BLaER1 treated with 17β-estradiol and CSF1 and Interleukin-3, amounts not matched to agents 10 nM and 100 nM (cell line): Measurements from ENCODE around the gene USP17L30.
A peak's percentile ranks its signal among the peaks of the same experiment; 100 is the strongest.
"Not testable (repeated sequence)": the region's sequence is repeated elsewhere in the genome, so short reads cannot be mapped to it uniquely, and the experiment has no call there.

Experiments
- H3K27ac ChIP-seq, 11 experiments: shearing (Covaris generic); formaldehyde crosslinking; 2 replicates each; pipeline ENCODE4 v1.8.1; 2022
- H3K27me3 ChIP-seq, 11 experiments: shearing (Covaris generic); formaldehyde crosslinking; 2 replicates each; pipeline ENCODE4 v1.8.1; 2022
- H3K36me3 ChIP-seq, 11 experiments: shearing (Covaris generic); formaldehyde crosslinking; 2 replicates each; pipeline ENCODE4 v1.8.1; 2022
- H3K4me1 ChIP-seq, 10 experiments: shearing (Covaris generic); formaldehyde crosslinking; 2 replicates each; pipeline ENCODE4 v1.8.1; 2022
- H3K4me2 ChIP-seq, 11 experiments: shearing (Covaris generic); formaldehyde crosslinking; 2 replicates each; pipeline ENCODE4 v1.8.1; 2022
- H3K4me3 ChIP-seq, 10 experiments: shearing (Covaris generic); formaldehyde crosslinking; 2 replicates each; pipeline ENCODE4 v1.8.1; 2022
- H3K9ac ChIP-seq, 11 experiments: shearing (Covaris generic); formaldehyde crosslinking; 2 replicates each; pipeline ENCODE4 v1.8.1; 2022
- H3K9me3 ChIP-seq, 11 experiments: shearing (Covaris generic); formaldehyde crosslinking; replicated peaks in 1 of 11; 2 replicates each; pipeline ENCODE4 v1.8.1; 2022
- H4K20me1 ChIP-seq, 11 experiments: shearing (Covaris generic); formaldehyde crosslinking; 2 replicates each; pipeline ENCODE4 v1.8.1; 2022
- Cebpa-rat ChIP-seq, 11 experiments: shearing (Covaris generic); IDR thresholded peaks; 2 replicates each; pipeline ENCODE4 v1.8.1; 2022

Gene USP17L30

GRCh38 chr4:9384126-9384525, 21.2 kb downstream of the USP17L30 start:
- H3K4me3 ChIP-seq: no peak overlapping the region
- peaks cover 0 to 7% (median 4%) of the 10 kb centered on the region in 10 experiments; a peak in 12 of 20 replicates for H3K4me1 ChIP-seq
- no peak overlapping the region for H3K27ac ChIP-seq
- peaks cover 0 to 7% (median 4%) of the 10 kb centered on the region in 11 experiments; a peak in 3 of 22 replicates for H3K9me3 ChIP-seq
- H4K20me1 ChIP-seq: no peaks in the 10 kb centered on the region
- no peak for TF ChIP-seq Cebpa-rat (IDR thresholded peaks at IDR 0.05)
- H3K4me2 ChIP-seq: no peak overlapping the region
- no peak overlapping the region for H3K9ac ChIP-seq
- no peaks in the 10 kb centered on the region for H3K36me3 ChIP-seq
- H3K27me3 ChIP-seq: no peaks in the 10 kb centered on the region

GRCh38 chr4:9389001-9389400, 26.1 kb downstream of the USP17L30 start:
- not testable (repeated sequence) for H3K36me3 ChIP-seq, H3K4me3 ChIP-seq, H3K9ac ChIP-seq, H3K27me3 ChIP-seq, H4K20me1 ChIP-seq, H3K27ac ChIP-seq, H3K9me3 ChIP-seq
- Histone ChIP-seq H3K4me2 (peak overlapping the region in 8 of 11 experiments; percentile 26 to 57 (median 42); a peak in 14 of 22 replicates), H3K4me1 (peaks cover 0 to 13% (median 10%) of the 10 kb centered on the region in 10 experiments; a peak in 13 of 20 replicates)

- not testable (repeated sequence) for H4K20me1 ChIP-seq, H3K4me2 ChIP-seq, H3K36me3 ChIP-seq, H3K9ac ChIP-seq, H3K27me3 ChIP-seq, H3K4me1 ChIP-seq, H3K4me3 ChIP-seq, H3K27ac ChIP-seq
- H3K9me3 ChIP-seq: peaks cover 0 to 11% (median 7%) of the 10 kb centered on the region in 11 experiments; a peak in 9 of 22 replicates
These were observed 42.8 kb downstream of the USP17L30 start for GRCh38 chr4:9405774-9406173.

- H3K4me3 ChIP-seq, H3K36me3 ChIP-seq, H3K27me3 ChIP-seq, H4K20me1 ChIP-seq, H3K4me1 ChIP-seq, H3K27ac ChIP-seq, H3K9ac ChIP-seq, H3K4me2 ChIP-seq: not testable (repeated sequence)
- H3K9me3 ChIP-seq: peaks cover 0 to 11% (median 7%) of the 10 kb centered on the region in 11 experiments; a peak in 9 of 22 replicates
These were observed 43.6 kb downstream of the USP17L30 start for GRCh38 chr4:9406491-9406890.

GRCh38 chr4:9409793-9410192, 46.9 kb downstream of the USP17L30 start:
- Histone ChIP-seq H3K27ac (no peak overlapping the region), H3K36me3 (no peaks in the 10 kb centered on the region), H3K4me3 (no peak overlapping the region), H4K20me1 (no peaks in the 10 kb centered on the region), H3K9me3 (peaks cover 0 to 20% (median 14%) of the 10 kb centered on the region in 11 experiments; a peak in 14 of 22 replicates), H3K27me3 (no peaks in the 10 kb centered on the region), H3K9ac (no peak overlapping the region), H3K4me1 (no peaks in the 10 kb centered on the region), H3K4me2 (no peak overlapping the region)
- no peak for TF ChIP-seq Cebpa-rat (IDR thresholded peaks at IDR 0.05)
